NCI-H1048 (cell line): ENCODE results near the gene MAP2K2.
"Not testable (repeated sequence)": the region's sequence is repeated elsewhere in the genome, so short reads cannot be mapped to it uniquely, and the experiment has no call there.

Source experiments
- DNase-seq: peaks from one replicate; lab custom pipeline; 2025; lab: John Stamatoyannopoulos, UW

The MAP2K2 gene

GRCh38 chr19:4130744-4131438 lies 7.0 kb upstream of the MAP2K2 start:
- no peak for DNase-seq

GRCh38 chr19:4129050-4129449 lies 5.1 kb upstream of the MAP2K2 start:
- not testable (repeated sequence) for DNase-seq

GRCh38 chr19:4127322-4127721 lies 3.4 kb upstream of the MAP2K2 start:
- not testable (repeated sequence) for DNase-seq

- no peak for DNase-seq
Measured at GRCh38 chr19:4124638-4125037, 716 bp upstream of the MAP2K2 start.

GRCh38 chr19:4122480-4122879 lies 1.4 kb downstream of the MAP2K2 start:
- DNase-seq: no peak

- DNase-seq: no peak
Measured at GRCh38 chr19:4121815-4122214, 2.1 kb downstream of the MAP2K2 start.

- no peak for DNase-seq
Measured at GRCh38 chr19:4121273-4121612, 2.7 kb downstream of the MAP2K2 start.

GRCh38 chr19:4120559-4121272 lies 3.2 kb downstream of the MAP2K2 start:
- DNase-seq: no peak

GRCh38 chr19:4119763-4120162 lies 4.2 kb downstream of the MAP2K2 start:
- DNase-seq: no peak

- DNase-seq: no peak
Measured at GRCh38 chr19:4115818-4116385, 8.0 kb downstream of the MAP2K2 start.

- no peak for DNase-seq
Measured at GRCh38 chr19:4115050-4115817, 8.7 kb downstream of the MAP2K2 start.

- DNase-seq: no peak
Measured at GRCh38 chr19:4114181-4114580, 9.7 kb downstream of the MAP2K2 start.

- DNase-seq: no peak
Measured at GRCh38 chr19:4113398-4114088, 10.4 kb downstream of the MAP2K2 start.

- no peak for DNase-seq
Measured at GRCh38 chr19:4112367-4112766, 11.6 kb downstream of the MAP2K2 start.

- no peak for DNase-seq
Measured at GRCh38 chr19:4109626-4109945, 14.3 kb downstream of the MAP2K2 start.

- no peak for DNase-seq
Measured at GRCh38 chr19:4108767-4109625, 14.9 kb downstream of the MAP2K2 start.

- DNase-seq: no peak
Measured at GRCh38 chr19:4103080-4103433, 20.9 kb downstream of the MAP2K2 start.

GRCh38 chr19:4102339-4103079 lies 21.4 kb downstream of the MAP2K2 start:
- DNase-seq: no peak

GRCh38 chr19:4101496-4101770 lies 22.5 kb downstream of the MAP2K2 start:
- no peak for DNase-seq

- no peak for DNase-seq
Measured at GRCh38 chr19:4100647-4101495, 23.1 kb downstream of the MAP2K2 start.
